H1 (cell line): ENCODE data around the gene UFSP2. TPM values are rescaled to one million over a fixed set of nuclear protein-coding genes. Genes with fewer than 3 reads are reported as not detected.

Source experiments
- CTCF ChIA-PET: fragments of 300-600 bp; sonication (Branson Sonifier 250); formaldehyde crosslinking; loops from one replicate; lab custom pipeline; 2021; ENCODE audit not compliant: partially characterized antibody; lab: Charles Lee
- POLR2A ChIA-PET: fragments of 300-600 bp; sonication (Branson Sonifier 250); formaldehyde crosslinking; loops from one replicate; lab custom pipeline; 2021; ENCODE audit warnings: inconsistent platforms; ENCODE audit not compliant: partially characterized antibody; lab: Charles Lee
- DNase-seq, 2 experiments: peaks; one replicate each; pipeline versions ENCODE4 v3.0.0 to v3.0.0-alpha.2; 2010 to 2022; ENCODE audit warnings: low spot score in 2 of 2, low read depth in 1 of 2, mixed read lengths in 1 of 2
- FAIRE-seq: peaks from 2 replicates; lab custom pipeline; 2011; peaks lifted over from hg19 to GRCh38; lab: Jason Lieb, UNC
- H2AFZ ChIP-seq: 2 replicates; pipeline ENCODE4 v1.8.1; 2012; ENCODE audit warnings: low read length, inconsistent platforms
- H2AK5ac ChIP-seq: 2 replicates; pipeline ENCODE4 v1.6.1; 2013; ENCODE audit warnings: low read depth, low read length
- H2BK120ac ChIP-seq: replicated peaks from 2 replicates; pipeline ENCODE3; 2013; ENCODE audit warnings: low read depth, low read length, inconsistent platforms
- H2BK12ac ChIP-seq: 2 replicates; pipeline ENCODE4 v1.6.1; 2013; ENCODE audit warnings: low read depth, low read length
- H2BK15ac ChIP-seq: 2 replicates; pipeline ENCODE4 v1.6.1; 2013; ENCODE audit warnings: low read length
- H2BK20ac ChIP-seq: 2 replicates; pipeline ENCODE4 v1.6.1; 2013; ENCODE audit warnings: low read length
- H2BK5ac ChIP-seq: 2 replicates; pipeline ENCODE4 v1.6.1; 2013; ENCODE audit warnings: low read depth, low read length
- H3K14ac ChIP-seq: 2 replicates; pipeline ENCODE4 v1.6.1; 2013; ENCODE audit warnings: inconsistent platforms; ENCODE audit not compliant: insufficient read length
- H3K18ac ChIP-seq: 2 replicates; pipeline ENCODE4 v1.6.1; 2013; ENCODE audit warnings: low read length; ENCODE audit errors: extremely low read depth
- H3K23ac ChIP-seq: 2 replicates; pipeline ENCODE4 v1.6.1; 2013; ENCODE audit warnings: inconsistent platforms; ENCODE audit not compliant: insufficient read length
- H3K23me2 ChIP-seq: 2 replicates; pipeline ENCODE4 v1.6.1; 2013; ENCODE audit warnings: low read depth, low read length
- H3K27ac ChIP-seq: 2 replicates; pipeline ENCODE4 v1.6.1; 2011; ENCODE audit warnings: low read depth, low read length, inconsistent platforms
- H3K27me3 ChIP-seq, 4 experiments: replicated peaks in 1 of 4; 1 replicate in 1 of 4; 2 replicates in 3 of 4; pipeline versions ENCODE4 v1.6.1 to v1.8.1; 2011 to 2013; ENCODE audit warnings: low read length in 3 of 4, mild to moderate bottlenecking in 3 of 4, inconsistent platforms in 2 of 4, mixed read lengths in 2 of 4, moderate library complexity in 1 of 4; ENCODE audit not compliant: control insufficient read depth in 3 of 4, insufficient read depth in 3 of 4; ENCODE audit errors: extremely low read depth in 1 of 4
- H3K36me3 ChIP-seq, 4 experiments: 2 replicates each; pipeline versions ENCODE4 v1.6.1 to v1.8.1; 2011 to 2013; ENCODE audit warnings: mild to moderate bottlenecking in 4 of 4, low read length in 3 of 4, moderate library complexity in 2 of 4, control low read depth in 1 of 4, inconsistent platforms in 1 of 4; ENCODE audit not compliant: insufficient read depth in 4 of 4, control insufficient read depth in 2 of 4
- H3K4ac ChIP-seq: replicated peaks from 2 replicates; pipeline ENCODE3; 2013; ENCODE audit warnings: low read length, low read depth, mixed read lengths, inconsistent platforms; ENCODE audit not compliant: insufficient read length
- H3K4me1 ChIP-seq, 4 experiments: replicated peaks in 1 of 4; 1 replicate in 1 of 4; 2 replicates in 3 of 4; pipeline versions ENCODE4 v1.6.1 to v1.8.1; 2011 to 2013; ENCODE audit warnings: low read length in 3 of 4, inconsistent platforms in 2 of 4, mixed read lengths in 1 of 4; ENCODE audit not compliant: insufficient read depth in 4 of 4, control insufficient read depth in 3 of 4
- H3K4me2 ChIP-seq, 2 experiments: 2 replicates each; pipeline versions ENCODE4 v1.6.1 to v1.8.1; 2011 to 2013; ENCODE audit warnings: low read depth in 2 of 2, low read length in 2 of 2, control low read depth in 1 of 2, inconsistent platforms in 1 of 2, mild to moderate bottlenecking in 1 of 2; ENCODE audit not compliant: insufficient read depth in 1 of 2
- H3K4me3 ChIP-seq, 4 experiments: fragments of 200-600, 300-600 bp in 1 of 4; sonication (generic), shearing (Covaris generic), sonication (Bioruptor Twin) in 1 of 4; 2 replicates each; pipeline versions ENCODE4 v1.5.1 to v1.8.1; 2011 to 2016; ENCODE audit warnings: low read length in 4 of 4, low read depth in 3 of 4, control low read depth in 2 of 4, inconsistent platforms in 2 of 4, mild to moderate bottlenecking in 2 of 4, mixed read lengths in 1 of 4, moderate library complexity in 1 of 4; ENCODE audit not compliant: insufficient read depth in 2 of 4; ENCODE audit errors: extremely low read depth in 1 of 4
- H3K56ac ChIP-seq: replicated peaks from 2 replicates; pipeline ENCODE3; 2013; ENCODE audit warnings: low read depth, mild to moderate bottlenecking, mixed read lengths, low read length, inconsistent platforms; ENCODE audit not compliant: insufficient read length
- H3K79me1 ChIP-seq: 2 replicates; pipeline ENCODE4 v1.6.1; 2013; ENCODE audit warnings: low read depth, low read length, control low read depth
- H3K79me2 ChIP-seq, 2 experiments: 2 replicates each; pipeline versions ENCODE4 v1.6.1 to v1.8.1; 2012 to 2013; ENCODE audit warnings: low read length in 2 of 2, mild to moderate bottlenecking in 2 of 2, inconsistent platforms in 1 of 2; ENCODE audit not compliant: insufficient read depth in 2 of 2, control insufficient read depth in 1 of 2
- H3K9ac ChIP-seq, 4 experiments: replicated peaks in 1 of 4; 1 replicate in 1 of 4; 2 replicates in 3 of 4; pipeline versions ENCODE4 v1.6.1 to v1.8.1; 2011 to 2013; ENCODE audit warnings: low read depth in 3 of 4, low read length in 3 of 4, control low read depth in 2 of 4, mild to moderate bottlenecking in 2 of 4, moderate library complexity in 2 of 4, inconsistent platforms in 1 of 4; ENCODE audit errors: extremely low read depth in 1 of 4
- H3K9me3 ChIP-seq, 2 experiments: 2 replicates each; pipeline versions ENCODE4 v1.6.1 to v1.8.1; 2012 to 2013; ENCODE audit warnings: mild to moderate bottlenecking in 2 of 2, moderate library complexity in 2 of 2, control low read depth in 1 of 2, inconsistent platforms in 1 of 2, low read depth in 1 of 2, low read length in 1 of 2, mixed read lengths in 1 of 2; ENCODE audit not compliant: insufficient read depth in 2 of 2
- H4K20me1 ChIP-seq, 2 experiments: replicated peaks in 1 of 2; 2 replicates each; pipeline versions ENCODE3 to v1.8.1; 2011 to 2013; ENCODE audit warnings: inconsistent platforms in 2 of 2, low read length in 2 of 2, mild to moderate bottlenecking in 1 of 2; ENCODE audit not compliant: insufficient read depth in 2 of 2, control insufficient read depth in 1 of 2
- H4K5ac ChIP-seq: 2 replicates; pipeline ENCODE4 v1.6.1; 2013; ENCODE audit warnings: low read length, low read depth, mixed read lengths, inconsistent platforms; ENCODE audit not compliant: insufficient read length
- H4K8ac ChIP-seq: 2 replicates; pipeline ENCODE4 v1.8.0; 2013; ENCODE audit warnings: mild to moderate bottlenecking, moderate library complexity, low read length, inconsistent platforms; ENCODE audit not compliant: insufficient read depth; ENCODE audit errors: extremely low read depth
- H4K91ac ChIP-seq: replicated peaks from 2 replicates; pipeline ENCODE3; 2013; ENCODE audit warnings: low read length, mixed read lengths, inconsistent platforms; ENCODE audit not compliant: insufficient read length
- SAP30 ChIP-seq: fragments of 300-600 bp; sonication (generic); IDR thresholded peaks from 2 replicates; pipeline ENCODE4 v1.7.1; 2012; ENCODE audit warnings: low read length, moderate library complexity, mild to moderate bottlenecking, inconsistent platforms; ENCODE audit not compliant: insufficient read depth, insufficient replicate concordance
- TCF12 ChIP-seq: IDR thresholded peaks from 2 replicates; pipeline ENCODE4 v1.6.1; 2011; ENCODE audit warnings: low read depth, mild to moderate bottlenecking, low read length
- WGBS, 2 experiments: shearing (Covaris generic) in 1 of 2; methylation state at CpG; one replicate each; pipeline versions ENCODE4 v1.1.6 to v1.1.7; 2013 to 2015; ENCODE audit warnings: low lambda C conversion rate in 2 of 2, mixed read lengths in 2 of 2, inconsistent platforms in 1 of 2, low coverage in 1 of 2, missing lambda C conversion rate in 1 of 2; ENCODE audit not compliant: insufficient replicate concordance in 2 of 2, insufficient coverage in 1 of 2, insufficient read length in 1 of 2; ENCODE audit errors: extremely low coverage in 1 of 2, missing lambda C conversion rate in 1 of 2; 5-methylcytosine and 5-hydroxymethylcytosine counted together
- long read RNA-seq, 2 experiments: library from RNA in 1 of 2; library from capped mRNA in 1 of 2; stranded (forward); transcript quantifications; one replicate each; pipeline ENCODE4 v2.0.0, GENCODE V29; 2021; ENCODE audit warnings: inconsistent platforms in 1 of 2
- polyA minus RNA-seq, 3 experiments: library from RNA; depleted of rRNA, polyadenylated mRNA; stranded (reverse); fragments of >200 nt; gene quantifications; 1 replicate in 2 of 3; 2 replicates in 1 of 3; pipeline ENCODE4 v1.2.3, GENCODE V29; 2011
- polyA plus RNA-seq, 7 experiments: library from polyadenylated mRNA; depleted of rRNA in 3 of 7; stranded (reverse) in 5 of 7; unstranded in 2 of 7; fragments of >200 nt in 5 of 7; fragments of 200-250 nt in 2 of 7; gene quantifications; 1 replicate in 5 of 7; 2 replicates in 1 of 7; 4 replicates in 1 of 7; pipeline versions ENCODE4 v1.2.1 to v1.2.3, GENCODE V29; 2011 to 2013; ENCODE audit warnings: missing spikeins in 2 of 7, mixed read lengths in 2 of 7
- total RNA-seq: library from RNA; stranded (reverse); fragmentation: NEBNext Ultra II Directional; extraction: Animal tissue kit (Norgen Biotek cat#: 25700); gene quantifications from 2 replicates; pipeline ENCODE4 v1.2.1, GENCODE V29; 2021
- TF ChIP-seq, protein P1 (sequence below): IDR thresholded peaks from 2 replicates; pipeline ENCODE4 v1.6.1; 2012; ENCODE audit warnings: low read length, inconsistent platforms

Gene UFSP2, protein sequence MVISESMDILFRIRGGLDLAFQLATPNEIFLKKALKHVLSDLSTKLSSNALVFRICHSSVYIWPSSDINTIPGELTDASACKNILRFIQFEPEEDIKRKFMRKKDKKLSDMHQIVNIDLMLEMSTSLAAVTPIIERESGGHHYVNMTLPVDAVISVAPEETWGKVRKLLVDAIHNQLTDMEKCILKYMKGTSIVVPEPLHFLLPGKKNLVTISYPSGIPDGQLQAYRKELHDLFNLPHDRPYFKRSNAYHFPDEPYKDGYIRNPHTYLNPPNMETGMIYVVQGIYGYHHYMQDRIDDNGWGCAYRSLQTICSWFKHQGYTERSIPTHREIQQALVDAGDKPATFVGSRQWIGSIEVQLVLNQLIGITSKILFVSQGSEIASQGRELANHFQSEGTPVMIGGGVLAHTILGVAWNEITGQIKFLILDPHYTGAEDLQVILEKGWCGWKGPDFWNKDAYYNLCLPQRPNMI
- 24.0 and 26.0 TPM in 2 replicates for total RNA-seq
- 15.7 and 22.9 TPM in 2 replicates for polyA plus RNA-seq (2011; rRNA removed)
- 28.6 TPM for polyA plus RNA-seq (2011; cell fraction: cytosol; rRNA removed)
- 8.4 TPM for polyA plus RNA-seq (2011; cell fraction: nucleus; rRNA removed)
- 30.8 to 43.4 TPM (median 31.2 TPM) in 4 replicates for polyA plus RNA-seq (2012, experiment 1 of 2)
- polyA plus RNA-seq (2012, experiment 2 of 2) = 4.5 TPM
- 17.6 TPM for polyA plus RNA-seq (2013, experiment 1 of 2)
- 18.5 TPM for polyA plus RNA-seq (2013, experiment 2 of 2)
- polyA minus RNA-seq (2011; rRNA and poly(A)+ RNA removed) = 23.2 and 34.1 TPM in 2 replicates
- polyA minus RNA-seq (2011; cell fraction: cytosol; rRNA and poly(A)+ RNA removed) = 23.7 TPM
- polyA minus RNA-seq (2011; cell fraction: nucleus; rRNA and poly(A)+ RNA removed) = 26.7 TPM
- long read RNA-seq, experiment 1, transcript UFSP2-201 (12 exons, 1,630 nt) = major isoform, 8 of 18 reads
- long read RNA-seq, experiment 1, partial matches to known transcripts = 4 of 18 reads
- long read RNA-seq, experiment 1, other reads (novel, unspliced or antisense) = 5 of 18 reads
- long read RNA-seq, experiment 2, transcript UFSP2-201 (12 exons, 1,630 nt) = major isoform, 65 of 77 reads
- long read RNA-seq, experiment 2, partial matches to known transcripts = 3 of 77 reads
- long read RNA-seq, experiment 2, other reads (novel, unspliced or antisense) = 6 of 77 reads

DNA sequence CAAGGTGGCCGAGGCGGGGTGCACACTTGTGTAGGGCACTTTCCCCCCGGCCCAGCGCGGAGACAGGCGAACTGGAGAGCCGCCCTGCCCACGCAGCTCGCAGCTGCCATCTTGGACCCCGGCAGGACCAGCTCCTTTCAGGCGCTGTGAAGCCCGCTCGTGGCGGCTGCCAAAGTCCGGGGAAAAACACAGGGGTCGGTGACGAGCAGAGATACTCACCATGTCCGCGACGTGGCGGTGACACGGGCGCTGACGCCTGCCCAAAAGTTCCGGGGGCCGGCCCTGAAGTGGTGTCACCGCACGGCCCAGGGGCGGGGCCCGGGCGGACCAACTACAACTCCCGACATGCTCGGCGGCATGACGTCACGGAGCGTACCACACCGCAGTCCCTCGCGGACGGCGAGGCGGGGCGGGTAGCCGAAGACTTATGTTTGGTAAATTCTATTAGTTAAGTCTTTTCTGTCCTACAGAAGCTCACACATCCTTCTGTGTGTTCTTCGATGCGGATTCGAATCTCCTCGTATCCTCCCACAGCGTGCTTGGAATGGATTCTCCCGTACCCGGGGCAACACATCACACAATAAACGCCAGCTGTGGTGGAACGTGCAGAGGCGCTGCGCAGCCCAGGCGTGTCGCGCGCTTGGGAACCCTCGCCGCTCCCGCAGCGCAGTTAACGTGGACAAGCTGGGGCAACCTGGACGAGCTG lies at the start of gene UFSP2:
TSS of gene UFSP2 (minus strand) at position 318 of the 706 bp plus-strand sequence. CDS start at position 222, 96 bp downstream.
- Histone ChIP-seq H3K4ac (no peak within 1 kb of the TSS), H3K4me3 (peak within 1 kb of the TSS; percentile 85 to 98 (median 90)), H4K91ac (peak within 1 kb of the TSS; percentile 98), H3K18ac (peak within 1 kb of the TSS; percentile 85), H4K8ac (peak within 1 kb of the TSS; percentile 98; the same call in 1 of the 2 replicates), H3K79me1 (no peaks in the 10 kb centered on the region), H2BK12ac (peak within 1 kb of the TSS; percentile 98; the same call in 1 of the 2 replicates), H3K4me2 (peak within 1 kb of the TSS; percentile 84 to 85), H3K4me1 (peaks cover 0 to 5% (median 2%) of the 10 kb centered on the region in 4 experiments; a peak in 3 of 7 replicates), H3K36me3 (peaks cover 0 to 4% (median 3%) of the 10 kb centered on the region in 4 experiments; a peak in 2 of 8 replicates), H2AK5ac (no peak within 1 kb of the TSS), H3K23me2 (peaks cover 9% of the 10 kb centered on the region), H3K27me3 (no peaks in the 10 kb centered on the region), H3K23ac (no peak within 1 kb of the TSS), H2AFZ (peak within 1 kb of the TSS; percentile 100), H2BK20ac (peak within 1 kb of the TSS; percentile 86; the same call in 1 of the 2 replicates), H4K20me1 (no peaks in the 10 kb centered on the region), H3K9me3 (no peaks in the 10 kb centered on the region), H3K79me2 (peaks cover 4 to 10% of the 10 kb centered on the region in 2 experiments; a peak in 2 of 4 replicates), H2BK5ac (peak within 1 kb of the TSS; percentile 100), H3K14ac (no peak within 1 kb of the TSS), H4K5ac (peak within 1 kb of the TSS; percentile 83), H3K9ac (peak within 1 kb of the TSS; percentile 64 to 100 (median 100)), H2BK15ac (no peak within 1 kb of the TSS), H3K56ac (peak within 1 kb of the TSS; percentile 93), H3K27ac (peak within 1 kb of the TSS; percentile 100), H2BK120ac (peak within 1 kb of the TSS; percentile 98)
- DNase-seq (peak; percentile 46 to 90), FAIRE-seq (peak; percentile 48)
- ChIA-PET CTCF (interaction anchor here (0.6 to 3.3 kb wide), 11 partner anchors 21 to 1716 kb away, joined by 3 to 16 read pairs (median 4); partner anchors contain the start of genes ANKRD37, LRP2BP and SLC25A4), POLR2A (interaction anchor here (0.7 to 1.5 kb wide), 7 partner anchors 9 to 692 kb away, joined by 3 to 6 read pairs (median 3); partner anchors contain the start of genes ANKRD37 and CENPU)
- WGBS, 2 experiments = 1% methylated on average over 65 of the region's 66 CpGs; no CpG with 5 or more reads in 1 of the 2 experiments
- TF ChIP-seq SAP30 = peak; percentile 66
- 0 out of 2 replicates have a peak, but pooled peaks have one; percentile 66 for TF ChIP-seq TCF12
- TF ChIP-seq, protein P1, sequence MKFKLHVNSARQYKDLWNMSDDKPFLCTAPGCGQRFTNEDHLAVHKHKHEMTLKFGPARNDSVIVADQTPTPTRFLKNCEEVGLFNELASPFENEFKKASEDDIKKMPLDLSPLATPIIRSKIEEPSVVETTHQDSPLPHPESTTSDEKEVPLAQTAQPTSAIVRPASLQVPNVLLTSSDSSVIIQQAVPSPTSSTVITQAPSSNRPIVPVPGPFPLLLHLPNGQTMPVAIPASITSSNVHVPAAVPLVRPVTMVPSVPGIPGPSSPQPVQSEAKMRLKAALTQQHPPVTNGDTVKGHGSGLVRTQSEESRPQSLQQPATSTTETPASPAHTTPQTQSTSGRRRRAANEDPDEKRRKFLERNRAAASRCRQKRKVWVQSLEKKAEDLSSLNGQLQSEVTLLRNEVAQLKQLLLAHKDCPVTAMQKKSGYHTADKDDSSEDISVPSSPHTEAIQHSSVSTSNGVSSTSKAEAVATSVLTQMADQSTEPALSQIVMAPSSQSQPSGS = peak; percentile 88
